ENCODE data around the gene PDGFRB.

- TF ChIP-seq MYNN (IDR thresholded peaks at IDR 0.05) (no peak), MYNN (CRISPR knock-in tag; IDR thresholded peaks at IDR 0.05) (no peak), USF1 (CRISPR knock-in tag; IDR thresholded peaks at IDR 0.05) (no peak), ZNF79 (CRISPR knock-in tag; IDR thresholded peaks at IDR 0.05; ENCODE audit: low read depth) (no peak), SMAD4 (CRISPR knock-in tag; conservative IDR thresholded peaks at IDR 0.05) (no peak), IFI16 (CRISPR knock-in tag; IDR thresholded peaks at IDR 0.05) (no peak), TFE3 (CRISPR knock-in tag; IDR thresholded peaks at IDR 0.05) (no peak)
Observed at GRCh38 chr5:150122536-150123481, 32.8 kb downstream of the PDGFRB start.
